ENCODE measurements around the gene AMIGO2. TPM values are rescaled to one million over a fixed set of nuclear protein-coding genes. Genes with fewer than 3 reads are reported as not detected.

The AMIGO2 gene
- total and polyA plus RNA-seq, 9 donors = 13.1 to 65.5 (median 29.2) TPM

DNA sequence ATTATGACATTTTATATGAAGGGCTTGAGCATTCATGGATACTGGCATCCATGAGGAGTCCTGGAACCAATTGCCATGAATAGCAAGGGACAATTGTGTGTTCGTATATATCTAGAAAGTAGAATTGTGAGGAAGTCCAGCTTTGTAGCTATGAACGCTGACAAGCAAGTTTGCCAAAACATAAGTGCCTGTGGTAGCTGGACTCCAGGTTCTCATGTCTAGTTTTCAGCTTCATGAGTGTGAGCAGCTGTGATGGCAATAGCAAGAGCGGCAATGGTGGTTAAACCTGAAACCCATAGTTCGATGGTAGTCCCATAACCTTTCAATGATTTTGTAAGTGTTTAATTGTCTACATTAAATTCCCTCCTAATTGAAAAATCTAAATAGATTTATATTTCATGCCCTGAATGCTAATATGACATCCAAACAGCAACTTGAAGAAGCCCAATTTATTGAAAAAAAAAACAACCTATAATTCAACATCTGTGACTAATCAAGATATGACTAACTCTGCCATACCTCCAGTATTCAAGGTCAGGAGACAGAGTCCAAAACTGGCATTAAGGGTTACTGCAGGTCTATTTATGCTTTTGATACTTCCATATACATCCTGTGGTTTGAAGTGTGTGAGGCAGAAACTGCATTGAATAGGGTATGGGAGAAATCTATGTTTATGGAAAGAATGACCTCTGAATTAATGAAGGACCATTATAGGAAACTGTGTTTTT lies 50.6 kb downstream of the AMIGO2 start:
- WGBS, 3 donors = 80 to 81% (median 81%) methylated on average over 4 of the region's 4 CpGs
- no peaks in the 10 kb centered on the region for H3K9me3 ChIP-seq
- H3K36me3 ChIP-seq = no peaks in the 10 kb centered on the region
- no peak overlapping the region for H3K27ac ChIP-seq
- no peaks in the 10 kb centered on the region for H3K27me3 ChIP-seq
- no peak overlapping the region for H3K4me3 ChIP-seq
- H3K4me1 ChIP-seq (ENCODE audit: insufficient read depth) = peaks cover 4% of the 10 kb centered on the region
- TF ChIP-seq, protein P1, sequence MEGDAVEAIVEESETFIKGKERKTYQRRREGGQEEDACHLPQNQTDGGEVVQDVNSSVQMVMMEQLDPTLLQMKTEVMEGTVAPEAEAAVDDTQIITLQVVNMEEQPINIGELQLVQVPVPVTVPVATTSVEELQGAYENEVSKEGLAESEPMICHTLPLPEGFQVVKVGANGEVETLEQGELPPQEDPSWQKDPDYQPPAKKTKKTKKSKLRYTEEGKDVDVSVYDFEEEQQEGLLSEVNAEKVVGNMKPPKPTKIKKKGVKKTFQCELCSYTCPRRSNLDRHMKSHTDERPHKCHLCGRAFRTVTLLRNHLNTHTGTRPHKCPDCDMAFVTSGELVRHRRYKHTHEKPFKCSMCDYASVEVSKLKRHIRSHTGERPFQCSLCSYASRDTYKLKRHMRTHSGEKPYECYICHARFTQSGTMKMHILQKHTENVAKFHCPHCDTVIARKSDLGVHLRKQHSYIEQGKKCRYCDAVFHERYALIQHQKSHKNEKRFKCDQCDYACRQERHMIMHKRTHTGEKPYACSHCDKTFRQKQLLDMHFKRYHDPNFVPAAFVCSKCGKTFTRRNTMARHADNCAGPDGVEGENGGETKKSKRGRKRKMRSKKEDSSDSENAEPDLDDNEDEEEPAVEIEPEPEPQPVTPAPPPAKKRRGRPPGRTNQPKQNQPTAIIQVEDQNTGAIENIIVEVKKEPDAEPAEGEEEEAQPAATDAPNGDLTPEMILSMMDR (IDR thresholded peaks at IDR 0.05) = no peak
- no peak for TF ChIP-seq POLR2A (IDR thresholded peaks at IDR 0.05)
- no peak for TF ChIP-seq EP300 (IDR thresholded peaks at IDR 0.05)
- intact Hi-C loops (cut with DNase I) = no loop called here
- no peak for DNase-seq

DNA sequence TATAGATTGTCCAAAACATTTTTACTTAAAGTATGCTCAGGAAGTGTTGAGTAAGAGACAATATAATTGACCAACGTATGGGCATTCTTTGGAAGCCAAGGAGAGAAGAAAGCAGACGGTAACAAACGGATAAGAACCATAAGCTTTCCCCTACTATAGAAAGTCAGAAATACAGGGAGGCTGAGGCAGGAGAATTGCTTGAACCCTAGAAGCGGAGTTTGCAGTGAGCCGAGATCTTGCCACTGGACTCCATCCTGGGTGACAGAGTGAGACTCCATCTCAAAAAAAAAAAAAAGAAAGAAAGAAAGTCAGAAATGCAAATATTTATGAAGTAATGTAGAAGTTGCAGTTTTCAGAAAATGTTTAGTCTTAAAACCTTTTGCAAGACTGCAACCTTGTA lies 51.6 kb downstream of the AMIGO2 start:
- Histone ChIP-seq H3K36me3 (no peaks in the 10 kb centered on the region), H3K4me3 (no peak overlapping the region), H3K27me3 (no peaks in the 10 kb centered on the region), H3K9me3 (no peaks in the 10 kb centered on the region), H3K27ac (no peak overlapping the region), H3K4me1 (ENCODE audit: insufficient read depth) (peaks cover 2% of the 10 kb centered on the region)
- intact Hi-C loops (cut with DNase I) = no loop called here
- 77 to 88% (median 87%) methylated on average over 5 of the region's 5 CpGs for WGBS, 3 donors
- no peak for DNase-seq
- TF ChIP-seq EP300 (IDR thresholded peaks at IDR 0.05) (no peak), POLR2A (IDR thresholded peaks at IDR 0.05) (no peak)
- TF ChIP-seq, protein P1 (IDR thresholded peaks at IDR 0.05) = no peak

Other genes starting within 250 kb of the AMIGO2 start
- gene PCED1B, start 338 bp downstream of the AMIGO2 start, total RNA-seq = 10 to 100 TPM in 6 of 7 donors, 1 to 10 TPM in 1; 9.9 to 27.2 (median 13.0) TPM
- 10 to 100 TPM; 12.1 to 19.6 TPM for gene PCED1B, start 338 bp downstream of the AMIGO2 start, polyA plus RNA-seq

All from ovary (tissue), 9 donors.